ENCODE measurements around the gene MACROD2. TPM values are rescaled to one million over a fixed set of nuclear protein-coding genes. Genes with fewer than 3 reads are reported as not detected.

The MACROD2 gene
- polyA plus RNA-seq, 1 donor (not counting 4 experiments of a cell fraction or from before 2014, with no cell fraction given): 0.71 TPM

DNA sequence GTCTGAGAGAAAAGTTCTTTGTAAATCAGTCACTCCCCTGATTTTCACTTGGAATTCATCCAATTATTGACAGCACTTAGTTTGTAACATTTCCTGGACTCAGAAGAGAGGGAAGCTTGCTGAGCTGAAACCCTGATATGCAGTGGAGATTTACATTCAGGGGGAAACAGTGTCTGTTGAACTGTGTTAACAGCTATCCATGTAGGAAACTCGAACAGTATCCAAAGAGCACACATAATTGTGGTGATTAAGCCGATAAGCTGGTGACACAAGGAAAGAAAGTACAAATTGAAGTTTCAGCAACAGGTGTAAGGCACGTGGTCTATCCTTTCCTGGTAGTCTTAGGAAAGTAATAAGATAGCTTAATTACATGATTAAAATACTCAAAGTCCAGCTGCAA is 420.2 kb downstream of the MACROD2 start:
- H3K79me2 ChIP-seq (ENCODE audit: control insufficient read depth, insufficient read depth, low read length): no peaks in the 10 kb centered on the region
- no peak overlapping the region for H3K9ac ChIP-seq (ENCODE audit: control insufficient read depth, extremely low read depth, insufficient read depth, low read length)
- dilution Hi-C loops (cut with MboI; ENCODE audit: extremely low pct_ligation_motif_present, low sequenced_read_pairs): no loop called here
- no peak overlapping the region for H3K4me3 ChIP-seq (ENCODE audit: control insufficient read depth in 2 of 3, extremely low read depth in 1 of 3, insufficient read depth in 2 of 3, low read depth in 1 of 3, low read length in 3 of 3)
- H3K36me3 ChIP-seq (ENCODE audit: control insufficient read depth in 2 of 2, extremely low read depth in 1 of 2, insufficient read depth in 2 of 2, low read length in 2 of 2): no peaks in the 10 kb centered on the region
- no peak overlapping the region for H3K4me2 ChIP-seq (ENCODE audit: control insufficient read depth, extremely low read depth, insufficient read depth, low read depth, low read length)
- TF ChIP-seq, protein P1, sequence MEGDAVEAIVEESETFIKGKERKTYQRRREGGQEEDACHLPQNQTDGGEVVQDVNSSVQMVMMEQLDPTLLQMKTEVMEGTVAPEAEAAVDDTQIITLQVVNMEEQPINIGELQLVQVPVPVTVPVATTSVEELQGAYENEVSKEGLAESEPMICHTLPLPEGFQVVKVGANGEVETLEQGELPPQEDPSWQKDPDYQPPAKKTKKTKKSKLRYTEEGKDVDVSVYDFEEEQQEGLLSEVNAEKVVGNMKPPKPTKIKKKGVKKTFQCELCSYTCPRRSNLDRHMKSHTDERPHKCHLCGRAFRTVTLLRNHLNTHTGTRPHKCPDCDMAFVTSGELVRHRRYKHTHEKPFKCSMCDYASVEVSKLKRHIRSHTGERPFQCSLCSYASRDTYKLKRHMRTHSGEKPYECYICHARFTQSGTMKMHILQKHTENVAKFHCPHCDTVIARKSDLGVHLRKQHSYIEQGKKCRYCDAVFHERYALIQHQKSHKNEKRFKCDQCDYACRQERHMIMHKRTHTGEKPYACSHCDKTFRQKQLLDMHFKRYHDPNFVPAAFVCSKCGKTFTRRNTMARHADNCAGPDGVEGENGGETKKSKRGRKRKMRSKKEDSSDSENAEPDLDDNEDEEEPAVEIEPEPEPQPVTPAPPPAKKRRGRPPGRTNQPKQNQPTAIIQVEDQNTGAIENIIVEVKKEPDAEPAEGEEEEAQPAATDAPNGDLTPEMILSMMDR (optimal IDR thresholded peaks at IDR 0.05 in 1 of 3, IDR thresholded peaks at IDR 0.05 in 1 of 3, conservative IDR thresholded peaks at IDR 0.05 in 1 of 3; ENCODE audit: extremely low read depth in 1 of 3, insufficient read depth in 2 of 3, low read length in 3 of 3): no peak
- TF ChIP-seq EZH2 (IDR thresholded peaks at IDR 0.05; ENCODE audit: low read length): no peak
- FAIRE-seq (no peak), DNase-seq (ENCODE audit: low read depth, low spot score) (no peak)
- no peaks in the 10 kb centered on the region for H3K27me3 ChIP-seq (ENCODE audit: control insufficient read depth, extremely low read depth, insufficient read depth, low read length)
- H3K27ac ChIP-seq (ENCODE audit: control insufficient read depth, insufficient read depth, low read length): no peak overlapping the region
- H2AFZ ChIP-seq (ENCODE audit: control insufficient read depth, low read length): no peak overlapping the region
- H3K4me1 ChIP-seq (ENCODE audit: control insufficient read depth, extremely low read depth, insufficient read depth, low read length): no peaks in the 10 kb centered on the region
- H4K20me1 ChIP-seq (ENCODE audit: control insufficient read depth, extremely low read depth, insufficient read depth, low read length): no peaks in the 10 kb centered on the region
- H3K9me3 ChIP-seq (ENCODE audit: control insufficient read depth, low read depth, low read length): no peaks in the 10 kb centered on the region
- H3K9me1 ChIP-seq (ENCODE audit: control insufficient read depth, extremely low read depth, insufficient read depth, low read length): no peaks in the 10 kb centered on the region

DNA sequence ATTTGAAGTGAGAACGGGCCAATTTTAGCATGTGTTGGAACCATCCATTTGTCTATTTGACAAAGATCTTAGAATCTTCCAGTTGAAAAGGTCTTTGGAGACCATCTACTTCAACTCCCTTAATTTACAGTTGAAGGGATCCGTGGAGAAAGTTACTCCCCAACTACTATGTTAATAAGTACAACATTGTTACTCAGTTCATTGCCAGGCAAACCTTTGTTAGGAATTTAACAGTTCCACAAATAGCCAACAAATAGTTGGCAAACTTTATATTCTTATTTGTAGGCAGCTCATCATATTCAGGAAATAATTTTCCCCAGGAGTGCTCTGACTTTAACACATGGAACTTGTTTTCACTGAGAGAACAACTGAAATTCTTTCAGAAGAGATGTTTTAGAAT is 423.1 kb downstream of the MACROD2 start:
- H3K79me2 ChIP-seq (ENCODE audit: control insufficient read depth, insufficient read depth, low read length): no peaks in the 10 kb centered on the region
- H3K27me3 ChIP-seq (ENCODE audit: control insufficient read depth, extremely low read depth, insufficient read depth, low read length): no peaks in the 10 kb centered on the region
- H3K9ac ChIP-seq (ENCODE audit: control insufficient read depth, extremely low read depth, insufficient read depth, low read length): no peak overlapping the region
- no peak overlapping the region for H3K4me3 ChIP-seq (ENCODE audit: control insufficient read depth in 2 of 3, extremely low read depth in 1 of 3, insufficient read depth in 2 of 3, low read depth in 1 of 3, low read length in 3 of 3)
- H4K20me1 ChIP-seq (ENCODE audit: control insufficient read depth, extremely low read depth, insufficient read depth, low read length): no peaks in the 10 kb centered on the region
- no peaks in the 10 kb centered on the region for H3K36me3 ChIP-seq (ENCODE audit: control insufficient read depth in 2 of 2, extremely low read depth in 1 of 2, insufficient read depth in 2 of 2, low read length in 2 of 2)
- FAIRE-seq (no peak), DNase-seq (ENCODE audit: low read depth, low spot score) (no peak)
- H2AFZ ChIP-seq (ENCODE audit: control insufficient read depth, low read length): no peak overlapping the region
- dilution Hi-C loops (cut with MboI; ENCODE audit: extremely low pct_ligation_motif_present, low sequenced_read_pairs): no loop called here
- H3K4me1 ChIP-seq (ENCODE audit: control insufficient read depth, extremely low read depth, insufficient read depth, low read length): no peaks in the 10 kb centered on the region
- no peak overlapping the region for H3K4me2 ChIP-seq (ENCODE audit: control insufficient read depth, extremely low read depth, insufficient read depth, low read depth, low read length)
- H3K27ac ChIP-seq (ENCODE audit: control insufficient read depth, insufficient read depth, low read length): no peak overlapping the region
- H3K9me1 ChIP-seq (ENCODE audit: control insufficient read depth, extremely low read depth, insufficient read depth, low read length): no peaks in the 10 kb centered on the region
- TF ChIP-seq, protein P1 (optimal IDR thresholded peaks at IDR 0.05 in 1 of 3, IDR thresholded peaks at IDR 0.05 in 1 of 3, conservative IDR thresholded peaks at IDR 0.05 in 1 of 3; ENCODE audit: extremely low read depth in 1 of 3, insufficient read depth in 2 of 3, low read length in 3 of 3): no peak
- no peak for TF ChIP-seq EZH2 (IDR thresholded peaks at IDR 0.05; ENCODE audit: low read length)
- H3K9me3 ChIP-seq (ENCODE audit: control insufficient read depth, low read depth, low read length): no peaks in the 10 kb centered on the region
